ENCODE measurements around the gene DDX43. TPM values are rescaled to one million over a fixed set of nuclear protein-coding genes. Genes with fewer than 3 reads are reported as not detected.

DDX43 gene
- 1 to 10 TPM in 3 of 9 donors, under 1 TPM in 4, not detected in 2; 0.11 to 1.6 (median 0.95) TPM for total RNA-seq
- under 1 TPM; 0.40 to 0.51 (median 0.44) TPM for polyA plus RNA-seq
- long read RNA-seq, donor 1, result 0 reads
- long read RNA-seq, donor 2, result 0 reads
- long read RNA-seq, donor 3, result 0 reads
- long read RNA-seq, donor 4, partial matches to known transcripts, result 1 of 1 reads
- long read RNA-seq, donor 4, other reads (novel, unspliced or antisense), result 0 of 1 reads
- long read RNA-seq, donor 5, result 0 reads
- long read RNA-seq, donor 6, partial matches to known transcripts, result 1 of 1 reads
- long read RNA-seq, donor 6, other reads (novel, unspliced or antisense), result 0 of 1 reads
- long read RNA-seq, donor 7, result 0 reads
- long read RNA-seq, donor 8, result 0 reads
- long read RNA-seq, donor 9, result 0 reads
- long read RNA-seq, donor 10, result 0 reads

DNA sequence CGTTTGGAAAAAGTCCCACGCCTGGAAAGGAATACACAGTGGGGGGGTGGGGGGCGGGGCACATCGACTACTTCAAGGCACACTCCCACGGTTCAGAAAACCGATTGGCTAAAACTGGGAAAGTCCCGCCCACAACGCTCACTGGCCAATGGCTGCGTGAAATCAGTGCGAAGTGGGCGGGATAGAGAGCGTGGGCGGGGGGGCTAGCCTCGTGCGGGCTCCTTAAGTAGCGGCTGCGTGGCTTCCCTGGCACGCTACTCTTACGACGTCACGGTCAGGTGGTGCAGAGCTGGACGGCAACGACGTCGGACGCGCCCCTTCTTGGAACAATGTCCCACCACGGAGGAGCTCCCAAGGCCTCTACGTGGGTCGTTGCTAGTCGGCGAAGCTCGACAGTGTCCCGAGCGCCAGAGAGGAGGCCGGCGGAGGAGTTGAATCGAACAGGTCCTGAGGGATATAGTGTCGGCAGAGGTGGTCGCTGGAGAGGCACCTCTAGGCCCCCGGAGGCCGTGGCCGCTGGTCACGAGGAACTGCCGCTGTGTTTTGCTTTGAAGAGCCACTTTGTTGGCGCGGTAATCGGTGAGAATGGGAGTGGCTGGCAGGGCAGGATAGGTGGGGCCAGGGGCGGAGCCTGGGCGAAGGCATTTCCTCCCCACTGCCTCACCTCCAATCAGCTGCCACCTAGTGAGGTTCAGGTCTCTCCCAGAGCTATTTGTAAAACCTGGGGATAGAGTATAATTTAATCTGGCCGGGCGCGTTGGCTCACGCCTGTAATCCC, at the start of gene DDX43:
Gene DDX43 (plus strand): TSS at position 252 of the 778 bp plus-strand sequence. CDS start 78 bp downstream, at position 330.
- H3K27ac ChIP-seq, result peak within 1 kb of the TSS in 1 of 5 donors; percentile 76
- H3K27me3 ChIP-seq, result no peaks in the 10 kb centered on the region
- WGBS, 4 donors, result 69 to 86% (median 78%) methylated on average over 43 to 54 of the region's 54 CpGs
- DNase-seq, result peak; percentile 16 to 85 (median 66)
- H3K36me3 ChIP-seq (replicated peaks in 1 of 2), result no peaks in the 10 kb centered on the region
- intact Hi-C loops (cut with DNase I), result no loop called here
- H3K9me3 ChIP-seq (replicated peaks in 1 of 3), result no peaks in the 10 kb centered on the region
- TF ChIP-seq POLR2A (IDR thresholded peaks at IDR 0.05), result no peak
- TF ChIP-seq, protein P1, sequence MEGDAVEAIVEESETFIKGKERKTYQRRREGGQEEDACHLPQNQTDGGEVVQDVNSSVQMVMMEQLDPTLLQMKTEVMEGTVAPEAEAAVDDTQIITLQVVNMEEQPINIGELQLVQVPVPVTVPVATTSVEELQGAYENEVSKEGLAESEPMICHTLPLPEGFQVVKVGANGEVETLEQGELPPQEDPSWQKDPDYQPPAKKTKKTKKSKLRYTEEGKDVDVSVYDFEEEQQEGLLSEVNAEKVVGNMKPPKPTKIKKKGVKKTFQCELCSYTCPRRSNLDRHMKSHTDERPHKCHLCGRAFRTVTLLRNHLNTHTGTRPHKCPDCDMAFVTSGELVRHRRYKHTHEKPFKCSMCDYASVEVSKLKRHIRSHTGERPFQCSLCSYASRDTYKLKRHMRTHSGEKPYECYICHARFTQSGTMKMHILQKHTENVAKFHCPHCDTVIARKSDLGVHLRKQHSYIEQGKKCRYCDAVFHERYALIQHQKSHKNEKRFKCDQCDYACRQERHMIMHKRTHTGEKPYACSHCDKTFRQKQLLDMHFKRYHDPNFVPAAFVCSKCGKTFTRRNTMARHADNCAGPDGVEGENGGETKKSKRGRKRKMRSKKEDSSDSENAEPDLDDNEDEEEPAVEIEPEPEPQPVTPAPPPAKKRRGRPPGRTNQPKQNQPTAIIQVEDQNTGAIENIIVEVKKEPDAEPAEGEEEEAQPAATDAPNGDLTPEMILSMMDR (IDR thresholded peaks at IDR 0.05), result no peak
- H3K4me1 ChIP-seq (replicated peaks in 1 of 2), result no peaks in the 10 kb centered on the region
- H3K4me3 ChIP-seq, result peak within 1 kb of the TSS in 1 of 4 donors; percentile 10

DNA sequence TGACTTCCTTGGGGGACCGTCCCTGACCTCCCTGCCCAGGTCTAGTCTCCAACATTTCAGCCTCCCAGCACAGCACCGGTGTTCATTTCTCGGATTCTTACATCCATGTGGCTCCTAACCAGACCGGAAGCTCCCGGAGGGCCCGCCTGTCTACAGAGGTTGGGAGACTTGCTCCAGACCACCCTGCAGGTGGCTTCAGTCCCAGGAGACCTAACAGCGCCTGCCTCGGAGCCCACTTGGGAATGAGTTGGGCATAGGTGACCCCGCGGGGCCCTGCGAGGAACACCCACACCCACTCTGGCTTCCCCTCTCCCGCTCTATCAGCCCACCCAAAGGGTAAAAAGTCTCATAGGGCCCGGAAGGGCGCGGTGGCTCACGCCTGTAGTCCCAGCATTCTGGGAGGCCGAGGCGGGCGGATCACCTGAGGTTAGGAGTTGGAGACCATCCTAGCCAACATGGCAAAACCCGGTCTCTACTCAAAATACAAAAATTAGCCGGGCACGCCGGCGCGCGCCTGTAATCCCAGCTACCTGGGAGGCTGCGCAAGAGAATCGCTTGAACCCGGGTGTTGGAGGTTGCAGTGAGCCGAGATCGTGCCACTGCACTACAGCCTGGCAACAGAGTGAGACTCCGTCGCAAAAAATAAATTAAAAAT, 46.0 kb upstream of the DDX43 start:
- TF ChIP-seq POLR2A (IDR thresholded peaks at IDR 0.05), result no peak
- TF ChIP-seq, protein P1 (IDR thresholded peaks at IDR 0.05), result no peak
- H3K9me3 ChIP-seq (replicated peaks in 1 of 3), result no peaks in the 10 kb centered on the region
- no peaks in the 10 kb centered on the region for H3K4me1 ChIP-seq (replicated peaks in 1 of 2)
- H3K27ac ChIP-seq, result no peak overlapping the region
- H3K4me3 ChIP-seq, result no peak overlapping the region
- intact Hi-C loops (cut with DNase I), result no loop called here
- peaks cover 16% of the 10 kb centered on the region for H3K27me3 ChIP-seq
- H3K36me3 ChIP-seq (replicated peaks in 1 of 2), result no peaks in the 10 kb centered on the region
- 41 to 55% (median 49%) methylated on average over 21 to 33 of the region's 33 CpGs for WGBS, 4 donors
- DNase-seq, result no peak

DNA sequence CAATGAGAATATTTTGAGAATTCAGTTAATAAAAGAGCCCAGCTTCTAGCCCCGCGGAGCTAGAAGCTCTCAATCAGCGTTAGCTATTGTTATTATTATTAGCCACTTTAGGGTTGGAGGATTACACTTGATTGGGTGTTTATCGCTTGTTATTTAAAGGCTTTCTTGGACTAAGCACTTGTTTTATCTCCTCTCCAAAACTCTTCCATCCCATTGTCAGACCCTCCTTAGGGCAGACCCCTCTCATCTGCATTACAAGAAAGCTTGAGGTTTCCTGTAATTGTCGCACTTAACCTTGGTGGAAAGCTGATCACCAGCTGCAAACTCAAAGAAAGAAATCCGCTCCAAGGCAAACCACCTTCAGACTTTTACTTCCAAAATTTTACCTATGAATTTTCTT, 45.3 kb upstream of the DDX43 start:
- Histone ChIP-seq H3K27me3 (peaks cover 16% of the 10 kb centered on the region), H3K27ac (no peak overlapping the region), H3K4me3 (no peak overlapping the region), H3K9me3 (replicated peaks in 1 of 3) (no peaks in the 10 kb centered on the region), H3K4me1 (replicated peaks in 1 of 2) (no peaks in the 10 kb centered on the region), H3K36me3 (replicated peaks in 1 of 2) (no peaks in the 10 kb centered on the region)
- 17 to 22% (median 19%) methylated on average over 6 of the region's 6 CpGs for WGBS, 4 donors
- intact Hi-C loops (cut with DNase I), result no loop called here
- TF ChIP-seq POLR2A (IDR thresholded peaks at IDR 0.05), result no peak
- TF ChIP-seq, protein P1 (IDR thresholded peaks at IDR 0.05), result no peak
- no peak for DNase-seq
